Erythroblast (primary cell): ENCODE data around the gene RWDD3.
A peak's percentile ranks its signal among the peaks of the same experiment; 100 is the strongest.

Experiments
- DNase-seq, 2 experiments: peaks; one replicate each; lab custom pipeline; 2025; lab: John Stamatoyannopoulos, UW
- GATA1 ChIP-seq: IDR thresholded peaks from 2 replicates; pipeline ENCODE4 v1.6.1; 2011; ENCODE audit warnings: low read depth, mild to moderate bottlenecking, control low read depth, low read length, moderate library complexity
- POLR2A ChIP-seq: IDR thresholded peaks from 2 replicates; pipeline ENCODE4 v1.6.1; 2011; ENCODE audit warnings: mild to moderate bottlenecking, low read length

RWDD3 gene, protein sequence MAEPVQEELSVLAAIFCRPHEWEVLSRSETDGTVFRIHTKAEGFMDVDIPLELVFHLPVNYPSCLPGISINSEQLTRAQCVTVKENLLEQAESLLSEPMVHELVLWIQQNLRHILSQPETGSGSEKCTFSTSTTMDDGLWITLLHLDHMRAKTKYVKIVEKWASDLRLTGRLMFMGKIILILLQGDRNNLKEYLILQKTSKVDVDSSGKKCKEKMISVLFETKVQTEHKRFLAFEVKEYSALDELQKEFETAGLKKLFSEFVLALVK

DNA sequence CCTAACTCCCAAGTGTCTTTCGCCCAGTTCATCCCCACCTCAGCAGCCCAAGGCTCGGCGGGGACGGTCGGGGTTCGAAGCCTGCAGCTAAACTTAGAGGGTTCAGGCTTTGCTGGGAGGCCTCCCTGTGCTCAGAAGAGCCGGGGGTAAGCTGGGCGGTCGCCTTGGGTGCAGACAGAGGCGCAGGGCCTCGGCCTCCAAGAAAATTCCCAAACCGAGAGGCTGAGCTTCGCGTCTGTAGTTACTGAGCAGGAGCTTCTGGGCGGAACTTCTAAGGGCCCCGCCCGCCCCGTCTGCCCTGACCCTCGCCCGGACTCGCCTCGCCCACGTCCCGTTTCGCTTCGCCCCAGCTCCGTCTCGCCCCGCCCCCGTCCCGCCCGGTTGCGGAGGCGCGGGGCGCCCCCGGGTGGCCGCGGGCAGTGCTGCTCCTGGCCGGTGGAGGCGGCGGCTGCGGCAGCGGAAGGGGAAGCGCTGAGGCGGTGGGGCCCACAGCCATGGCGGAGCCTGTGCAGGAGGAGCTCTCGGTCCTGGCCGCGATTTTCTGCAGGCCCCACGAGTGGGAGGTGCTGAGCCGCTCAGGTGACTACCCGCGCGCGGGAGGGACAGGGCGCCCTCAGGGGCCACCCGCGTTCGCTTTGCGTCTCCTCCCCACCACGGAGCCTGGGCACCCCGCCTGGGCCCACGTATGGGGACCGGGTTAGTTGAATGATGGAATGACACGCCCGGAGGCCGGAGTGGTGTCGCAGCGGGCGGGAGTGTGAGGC, at the start of gene RWDD3:
RWDD3 (plus strand) TSS at position 474 of the 764 bp plus-strand sequence; CDS start at position 495, 21 bp downstream.
- TF ChIP-seq GATA1 (no peak), POLR2A (peak; percentile 71)
- DNase-seq, result peak; percentile 94 to 98

GRCh38 chr1:95186149-95186548, 47.9 kb upstream of the RWDD3 start:
- DNase-seq, result no peak
- TF ChIP-seq POLR2A (no peak), GATA1 (no peak)

- no peak for TF ChIP-seq POLR2A
- no peak for TF ChIP-seq GATA1
- DNase-seq, result no peak
These were observed 40.4 kb upstream of the RWDD3 start for GRCh38 chr1:95193591-95193990.

- DNase-seq, result peak in 1 of 2 experiments; percentile 64
- TF ChIP-seq POLR2A, result no peak
- no peak for TF ChIP-seq GATA1
These were observed 39.0 kb upstream of the RWDD3 start for GRCh38 chr1:95195046-95195445.

DNA sequence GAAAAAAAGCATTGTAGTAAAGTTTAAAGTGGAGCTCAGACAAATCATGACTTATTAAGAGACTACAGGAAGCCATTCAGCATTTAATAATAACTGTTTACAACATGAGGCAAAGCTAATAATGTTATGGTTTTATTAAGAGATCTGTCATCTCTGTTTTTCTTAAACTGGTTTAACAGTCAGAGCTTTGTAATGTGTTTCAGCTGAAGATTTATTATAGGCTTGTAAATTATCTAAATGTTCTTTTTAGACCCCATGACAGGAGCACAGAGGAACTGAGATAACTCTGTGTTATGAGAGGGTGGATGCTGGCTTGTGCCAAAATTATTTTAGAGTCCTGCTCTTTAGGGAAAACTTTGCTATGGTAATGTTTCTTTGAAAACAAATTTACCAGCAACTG, 38.0 kb upstream of the RWDD3 start:
- TF ChIP-seq POLR2A, result no peak
- DNase-seq, result no peak

DNA sequence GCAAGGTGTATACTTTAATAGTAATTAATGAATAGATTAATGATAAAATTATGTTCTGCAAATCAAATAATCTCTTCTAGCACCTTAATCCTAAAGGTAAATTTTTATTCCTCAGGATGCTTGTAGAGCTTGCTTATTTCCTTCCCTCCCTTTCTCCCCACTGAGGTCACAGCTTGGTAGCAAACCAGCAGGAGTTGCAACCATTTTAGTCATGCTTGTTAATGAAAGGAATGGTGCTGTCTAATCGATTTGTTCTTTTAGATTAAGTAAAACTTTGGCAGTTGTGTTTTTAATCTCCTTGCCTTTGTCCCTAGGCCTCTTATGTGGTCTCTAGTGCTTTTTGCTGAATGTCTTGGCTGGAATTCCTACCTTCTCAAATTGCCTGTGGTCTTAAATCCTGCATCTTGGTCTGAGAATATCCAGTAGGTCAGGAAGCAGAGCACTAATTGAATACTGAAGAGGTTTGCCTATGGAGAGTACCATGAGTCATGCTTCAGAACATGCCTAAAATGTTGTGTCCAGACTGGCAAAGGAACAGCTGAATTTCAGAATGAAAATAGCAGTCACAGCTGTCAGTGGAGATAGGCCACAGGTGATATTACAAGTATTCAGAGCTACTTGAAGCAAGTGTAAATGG, 36.3 kb upstream of the RWDD3 start:
- peak in 1 of 2 experiments; percentile 27 for DNase-seq
- no peak for TF ChIP-seq POLR2A
- no peak for TF ChIP-seq GATA1

- TF ChIP-seq GATA1, result no peak
- no peak for TF ChIP-seq POLR2A
- DNase-seq, result no peak
These were observed 32.1 kb upstream of the RWDD3 start for GRCh38 chr1:95201905-95202304.

DNA sequence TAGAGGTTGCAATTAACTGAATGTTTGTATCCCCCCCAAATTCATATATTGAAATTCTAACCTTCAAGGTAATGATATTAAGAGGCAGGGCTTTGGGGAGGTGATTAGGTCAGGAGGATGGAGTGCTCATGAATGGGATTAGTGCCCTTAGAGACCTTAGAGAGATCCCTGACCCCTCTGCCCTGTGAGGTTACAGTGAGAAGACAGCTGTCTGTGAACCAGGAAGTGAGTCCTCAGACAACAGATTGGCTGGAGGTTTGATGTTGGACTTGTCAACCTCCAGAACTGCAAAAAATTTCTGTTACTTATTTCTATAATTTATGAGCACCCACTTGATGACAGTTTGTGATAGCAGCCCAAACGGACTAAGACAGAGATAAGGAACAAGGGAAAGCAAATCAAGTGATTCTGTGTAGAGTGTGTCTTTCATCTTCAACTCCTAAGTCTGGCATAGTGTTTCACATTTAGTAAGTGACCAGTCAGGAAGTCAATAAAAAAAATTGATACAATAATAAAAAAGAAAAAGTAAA, 30.0 kb upstream of the RWDD3 start:
- DNase-seq, result peak in 1 of 2 experiments; percentile 29
- TF ChIP-seq POLR2A (no peak), GATA1 (no peak)

- no peak for TF ChIP-seq GATA1
- TF ChIP-seq POLR2A, result no peak
- DNase-seq, result no peak
These were observed 27.5 kb upstream of the RWDD3 start for GRCh38 chr1:95206514-95206913.

DNA sequence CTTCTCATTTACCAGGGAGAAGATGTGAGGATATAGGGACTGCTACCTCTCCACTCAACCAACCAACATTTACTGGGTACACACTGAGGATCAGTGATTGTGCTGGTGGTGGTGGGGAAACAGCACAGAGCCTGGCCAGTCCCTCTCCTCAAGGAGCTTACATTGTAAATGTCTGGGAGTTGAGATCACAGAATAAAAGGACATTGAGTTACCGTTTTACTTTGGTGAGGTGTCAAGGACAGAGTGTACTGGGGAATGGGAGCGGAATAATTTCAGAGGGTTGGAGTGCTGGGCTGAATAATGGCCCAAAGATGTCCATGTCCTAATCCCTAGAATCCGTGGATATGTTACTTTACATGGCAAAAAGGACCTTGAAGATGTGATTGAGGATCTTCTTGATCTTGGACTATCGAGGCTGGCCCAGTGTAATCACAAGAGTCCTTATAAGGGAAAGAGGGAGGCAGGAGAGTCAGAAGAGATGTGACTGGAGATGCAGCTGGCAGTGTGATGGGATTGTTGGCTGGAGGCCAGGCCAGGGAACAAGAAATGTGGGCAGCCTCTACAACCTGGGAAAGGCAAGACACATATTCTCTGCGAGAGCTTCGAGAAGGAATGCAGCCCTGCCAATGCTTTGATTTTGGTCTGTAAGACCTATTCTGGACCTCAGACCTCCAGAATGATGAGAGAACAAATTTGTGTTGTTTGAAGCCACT, 26.6 kb upstream of the RWDD3 start:
- no peak for TF ChIP-seq POLR2A
- no peak for TF ChIP-seq GATA1
- DNase-seq, result no peak

GRCh38 chr1:95208876-95209275, 25.1 kb upstream of the RWDD3 start:
- no peak for TF ChIP-seq GATA1
- TF ChIP-seq POLR2A, result no peak
- DNase-seq, result no peak

- TF ChIP-seq GATA1 (no peak), POLR2A (no peak)
These were observed 24.7 kb upstream of the RWDD3 start for GRCh38 chr1:95209291-95209690.

GRCh38 chr1:95216292-95216990, 17.6 kb upstream of the RWDD3 start:
- TF ChIP-seq POLR2A, result no peak
- no peak for TF ChIP-seq GATA1
- DNase-seq, result no peak

More at GRCh38 chr1:95209291-95209690, 24.7 kb upstream of the RWDD3 start:
- no peak for DNase-seq

- peak; percentile 47 to 65 for DNase-seq
- TF ChIP-seq POLR2A, result no peak
- TF ChIP-seq GATA1, result no peak
These were observed 16.6 kb upstream of the RWDD3 start for GRCh38 chr1:95217371-95217770.
